ENCODE measurements around the gene RASL12. TPM values are rescaled to one million over a fixed set of nuclear protein-coding genes. Genes with fewer than 3 reads are reported as not detected.

Gene RASL12
- total and polyA plus RNA-seq, 2 of the 8 experiments (the other 6 are each of a cell fraction or from before 2014, with no cell fraction given), result 9.5 to 10.3 TPM

GRCh38 chr15:65028338-65028737 is 39.5 kb downstream of the RASL12 start:
- 85% methylated on average over 10 of the region's 10 CpGs; no CpG with 5 or more reads in 1 of the 2 experiments for WGBS, 2 experiments (ENCODE audit: extremely low coverage in 1 of 2, insufficient coverage in 1 of 2, insufficient read length in 1 of 2, insufficient replicate concordance in 2 of 2, low coverage in 1 of 2, low lambda C conversion rate in 2 of 2, missing lambda C conversion rate in 1 of 2)
- H3K4me1 ChIP-seq (replicated peaks in 1 of 4; ENCODE audit: control insufficient read depth in 3 of 4, insufficient read depth in 4 of 4, low read length in 3 of 4), result peaks cover 0 to 2% (median 0%) of the 10 kb centered on the region in 4 experiments; a peak in 1 of 7 replicates
- no peak overlapping the region for H2BK120ac ChIP-seq (replicated peaks; ENCODE audit: low read depth, low read length)
- ChIA-PET POLR2A (ENCODE audit: partially characterized antibody) (interaction anchor here (1.5 kb wide), 1 partner anchor 10 kb away, joined by 4 read pairs; no protein-coding TSS in a partner anchor), CTCF (ENCODE audit: partially characterized antibody) (no interaction called here)
- no peak overlapping the region for H2AK5ac ChIP-seq (ENCODE audit: low read depth, low read length)
- no peak overlapping the region for H4K5ac ChIP-seq (ENCODE audit: insufficient read length, low read depth, low read length)
- peaks cover 0 to 19% (median 4%) of the 10 kb centered on the region in 4 experiments; a peak in 5 of 8 replicates for H3K36me3 ChIP-seq (ENCODE audit: control insufficient read depth in 2 of 4, insufficient read depth in 4 of 4, low read length in 3 of 4)
- no peak overlapping the region for H2BK12ac ChIP-seq (ENCODE audit: low read depth, low read length)
- peak overlapping the region in 1 of 4 experiments; percentile 78; a peak in 1 of 7 replicates for H3K9ac ChIP-seq (replicated peaks in 1 of 4; ENCODE audit: extremely low read depth in 1 of 4, low read depth in 3 of 4, low read length in 3 of 4)
- H2BK5ac ChIP-seq (ENCODE audit: low read depth, low read length), result no peak overlapping the region
- no peak overlapping the region for H3K18ac ChIP-seq (ENCODE audit: extremely low read depth, low read length)
- no peak overlapping the region for H2BK20ac ChIP-seq (ENCODE audit: low read length)
- no peaks in the 10 kb centered on the region; the same call in 1 of the 2 replicates for H3K23me2 ChIP-seq (ENCODE audit: low read depth, low read length)
- no peak overlapping the region for H3K56ac ChIP-seq (replicated peaks; ENCODE audit: insufficient read length, low read depth, low read length)
- peaks cover 0 to 7% of the 10 kb centered on the region in 2 experiments; a peak in 1 of 4 replicates for H3K79me2 ChIP-seq (ENCODE audit: control insufficient read depth in 1 of 2, insufficient read depth in 2 of 2, low read length in 2 of 2)
- H4K20me1 ChIP-seq (replicated peaks in 1 of 2; ENCODE audit: control insufficient read depth in 1 of 2, insufficient read depth in 2 of 2, low read length in 2 of 2), result peaks cover 0 to 1% of the 10 kb centered on the region in 2 experiments
- H3K27ac ChIP-seq (ENCODE audit: low read depth, low read length), result no peak overlapping the region
- peaks cover 5% of the 10 kb centered on the region; the same call in 1 of the 2 replicates for H3K79me1 ChIP-seq (ENCODE audit: low read depth, low read length)
- H3K23ac ChIP-seq (ENCODE audit: insufficient read length), result no peak overlapping the region
- H4K91ac ChIP-seq (replicated peaks; ENCODE audit: insufficient read length, low read length), result no peak overlapping the region
- H3K4me3 ChIP-seq (ENCODE audit: extremely low read depth in 1 of 4, insufficient read depth in 2 of 4, low read depth in 3 of 4, low read length in 4 of 4), result peak overlapping the region; percentile 75 to 93 (median 88)
- peak overlapping the region; percentile 88 to 94 for H3K4me2 ChIP-seq (ENCODE audit: insufficient read depth in 1 of 2, low read depth in 2 of 2, low read length in 2 of 2)
- DNase-seq (ENCODE audit: low read depth in 1 of 2, low spot score in 2 of 2) (no peak), FAIRE-seq (no peak)
- H2AFZ ChIP-seq (ENCODE audit: low read length), result no peak overlapping the region
- H3K4ac ChIP-seq (replicated peaks; ENCODE audit: insufficient read length, low read depth, low read length), result no peak overlapping the region
- no peaks in the 10 kb centered on the region for H3K27me3 ChIP-seq (replicated peaks in 1 of 4; ENCODE audit: control insufficient read depth in 3 of 4, extremely low read depth in 1 of 4, insufficient read depth in 3 of 4, low read length in 3 of 4)
- H3K14ac ChIP-seq (ENCODE audit: insufficient read length), result no peak overlapping the region
- H2BK15ac ChIP-seq (ENCODE audit: low read length), result no peak overlapping the region
- no peaks in the 10 kb centered on the region for H3K9me3 ChIP-seq (ENCODE audit: insufficient read depth in 2 of 2, low read depth in 1 of 2, low read length in 1 of 2)
- no peak overlapping the region for H4K8ac ChIP-seq (ENCODE audit: extremely low read depth, insufficient read depth, low read length)
- TF ChIP-seq SIN3A (conservative IDR thresholded peaks at IDR 0.05 in 1 of 2, IDR thresholded peaks at IDR 0.05 in 1 of 2; ENCODE audit: low read depth in 1 of 2, low read length in 2 of 2), result no peak
